Mesothelial cell of epicardium (in vitro differentiated cells): ENCODE data around the gene FAM118A. TPM values are rescaled to one million over a fixed set of nuclear protein-coding genes. Genes with fewer than 3 reads are reported as not detected.

Source experiments
- DNase-seq, 2 experiments: peaks; one replicate each; pipeline ENCODE4 v3.0.0; 2021; ENCODE audit warnings: low spot score in 2 of 2; ENCODE audit not compliant: unreplicated experiment in 2 of 2
- H3K27ac Mint-ChIP-seq: 2 replicates; pipeline ENCODE4 v1.8.0; 2021; ENCODE audit warnings: mixed read lengths
- H3K27me3 Mint-ChIP-seq: 2 replicates; pipeline ENCODE4 v1.8.0; 2021; ENCODE audit warnings: low read depth, mixed read lengths
- H3K36me3 Mint-ChIP-seq: 2 replicates; pipeline ENCODE4 v1.8.0; 2021; ENCODE audit warnings: mixed read lengths
- H3K4me1 Mint-ChIP-seq: 2 replicates; pipeline ENCODE4 v1.8.0; 2021; ENCODE audit warnings: mixed read lengths
- H3K4me3 Mint-ChIP-seq: 2 replicates; pipeline ENCODE4 v1.8.0; 2021; ENCODE audit warnings: mild to moderate bottlenecking, moderate library complexity, mixed read lengths
- H3K9me3 Mint-ChIP-seq: 2 replicates; pipeline ENCODE4 v1.8.0; 2021; ENCODE audit warnings: mixed read lengths
- total RNA-seq: library from RNA; stranded (reverse); gene quantifications from 3 replicates; pipeline ENCODE4 v1.2.1, GENCODE V29; 2021
- TF ChIP-seq, protein P1 (sequence below): fragments of 200-600 bp; sonication (generic); IDR thresholded peaks from one replicate; pipeline ENCODE4 v1.5.0; 2021; ENCODE audit warnings: antibody characterized with exemption; ENCODE audit not compliant: unreplicated experiment

Gene FAM118A
- total RNA-seq, 1 donor from 2014 or later, result 235 TPM

DNA sequence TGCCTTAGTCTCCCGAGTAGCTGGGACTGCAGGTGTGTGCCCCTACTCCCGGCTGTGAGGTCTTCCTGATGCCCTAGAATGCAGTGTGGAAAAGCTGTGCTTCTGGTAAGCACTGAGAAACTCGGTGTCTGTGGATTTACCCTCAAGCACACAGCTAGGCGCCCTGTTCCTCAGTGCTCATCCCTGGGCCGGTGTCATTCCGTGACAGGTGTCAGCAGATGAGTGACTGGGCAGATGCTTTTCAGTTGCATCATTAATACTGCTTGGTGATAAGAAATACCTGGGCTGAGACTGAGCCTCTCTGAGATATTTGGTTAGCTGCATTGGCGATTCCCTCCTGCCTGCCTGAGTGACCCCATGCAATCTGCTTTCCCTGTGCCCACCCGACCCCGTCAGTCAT, 21.8 kb downstream of the FAM118A start:
- no peak for DNase-seq
- Mint-ChIP-seq H3K36me3 (peaks cover 19% of the 10 kb centered on the region), H3K9me3 (no peaks in the 10 kb centered on the region), H3K4me1 (no peaks in the 10 kb centered on the region), H3K27me3 (no peaks in the 10 kb centered on the region), H3K4me3 (no peak overlapping the region), H3K27ac (no peak overlapping the region)
- TF ChIP-seq, protein P1, sequence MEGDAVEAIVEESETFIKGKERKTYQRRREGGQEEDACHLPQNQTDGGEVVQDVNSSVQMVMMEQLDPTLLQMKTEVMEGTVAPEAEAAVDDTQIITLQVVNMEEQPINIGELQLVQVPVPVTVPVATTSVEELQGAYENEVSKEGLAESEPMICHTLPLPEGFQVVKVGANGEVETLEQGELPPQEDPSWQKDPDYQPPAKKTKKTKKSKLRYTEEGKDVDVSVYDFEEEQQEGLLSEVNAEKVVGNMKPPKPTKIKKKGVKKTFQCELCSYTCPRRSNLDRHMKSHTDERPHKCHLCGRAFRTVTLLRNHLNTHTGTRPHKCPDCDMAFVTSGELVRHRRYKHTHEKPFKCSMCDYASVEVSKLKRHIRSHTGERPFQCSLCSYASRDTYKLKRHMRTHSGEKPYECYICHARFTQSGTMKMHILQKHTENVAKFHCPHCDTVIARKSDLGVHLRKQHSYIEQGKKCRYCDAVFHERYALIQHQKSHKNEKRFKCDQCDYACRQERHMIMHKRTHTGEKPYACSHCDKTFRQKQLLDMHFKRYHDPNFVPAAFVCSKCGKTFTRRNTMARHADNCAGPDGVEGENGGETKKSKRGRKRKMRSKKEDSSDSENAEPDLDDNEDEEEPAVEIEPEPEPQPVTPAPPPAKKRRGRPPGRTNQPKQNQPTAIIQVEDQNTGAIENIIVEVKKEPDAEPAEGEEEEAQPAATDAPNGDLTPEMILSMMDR, result no peak

DNA sequence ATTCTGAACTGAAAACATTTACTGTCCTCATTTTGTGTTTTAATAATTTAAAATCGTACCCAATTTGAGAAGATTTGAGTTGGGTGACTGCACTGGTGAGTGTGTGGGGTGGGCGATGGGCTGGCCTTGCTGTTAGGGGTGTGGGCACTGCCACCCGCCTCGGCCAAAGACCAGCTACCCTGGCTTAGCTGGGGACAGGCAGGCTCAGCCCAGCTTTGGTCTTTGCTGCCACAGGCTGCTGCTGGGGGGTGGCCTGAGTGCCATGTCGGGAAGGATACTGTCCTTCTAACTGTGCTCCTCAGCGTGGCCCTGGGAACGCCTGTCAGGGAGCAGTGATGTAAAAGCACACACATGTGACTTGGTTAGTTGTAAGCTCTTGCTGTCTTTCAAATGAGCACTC, 22.3 kb downstream of the FAM118A start:
- H3K36me3 Mint-ChIP-seq, result peaks cover 23% of the 10 kb centered on the region
- TF ChIP-seq, protein P1, result no peak

GRCh38 chr22:45334068-45334467, 24.3 kb downstream of the FAM118A start:
- no peak overlapping the region for H3K4me3 Mint-ChIP-seq
- H3K9me3 Mint-ChIP-seq, result no peaks in the 10 kb centered on the region
- TF ChIP-seq, protein P1, result no peak
- H3K4me1 Mint-ChIP-seq, result no peaks in the 10 kb centered on the region
- H3K36me3 Mint-ChIP-seq, result peaks cover 27% of the 10 kb centered on the region
- H3K27me3 Mint-ChIP-seq, result no peaks in the 10 kb centered on the region
- no peak overlapping the region for H3K27ac Mint-ChIP-seq
- DNase-seq, result no peak

More for the DNA sequence above, 22.3 kb downstream of the FAM118A start:
- DNase-seq, result no peak
- Mint-ChIP-seq H3K27ac (no peak overlapping the region), H3K9me3 (no peaks in the 10 kb centered on the region), H3K4me3 (no peak overlapping the region), H3K27me3 (no peaks in the 10 kb centered on the region), H3K4me1 (no peaks in the 10 kb centered on the region)

DNA sequence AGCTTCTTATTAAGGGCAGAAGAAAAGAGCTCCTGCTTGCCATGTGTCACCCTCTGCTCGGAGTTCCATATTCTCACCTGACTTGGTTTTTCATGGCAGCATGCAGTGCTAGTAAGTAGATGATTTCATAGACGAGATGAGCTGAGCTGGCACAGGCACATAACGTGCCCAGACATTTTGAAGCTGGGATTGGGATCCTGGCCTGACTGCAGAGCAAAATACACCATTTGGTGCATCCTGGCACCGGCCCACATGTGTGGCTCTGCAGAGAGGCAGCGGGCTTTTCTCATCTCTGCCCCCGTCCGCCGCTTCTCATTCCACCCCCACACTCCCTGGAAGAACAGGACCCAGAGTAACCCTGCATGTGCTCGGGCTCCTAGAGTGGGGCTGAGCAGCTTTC, 24.8 kb downstream of the FAM118A start:
- peaks cover 25% of the 10 kb centered on the region for H3K36me3 Mint-ChIP-seq
- no peak for DNase-seq
- H3K9me3 Mint-ChIP-seq, result no peaks in the 10 kb centered on the region
- H3K27ac Mint-ChIP-seq, result no peak overlapping the region
- no peaks in the 10 kb centered on the region for H3K27me3 Mint-ChIP-seq
- no peaks in the 10 kb centered on the region for H3K4me1 Mint-ChIP-seq
- H3K4me3 Mint-ChIP-seq, result no peak overlapping the region
- TF ChIP-seq, protein P1, result no peak

DNA sequence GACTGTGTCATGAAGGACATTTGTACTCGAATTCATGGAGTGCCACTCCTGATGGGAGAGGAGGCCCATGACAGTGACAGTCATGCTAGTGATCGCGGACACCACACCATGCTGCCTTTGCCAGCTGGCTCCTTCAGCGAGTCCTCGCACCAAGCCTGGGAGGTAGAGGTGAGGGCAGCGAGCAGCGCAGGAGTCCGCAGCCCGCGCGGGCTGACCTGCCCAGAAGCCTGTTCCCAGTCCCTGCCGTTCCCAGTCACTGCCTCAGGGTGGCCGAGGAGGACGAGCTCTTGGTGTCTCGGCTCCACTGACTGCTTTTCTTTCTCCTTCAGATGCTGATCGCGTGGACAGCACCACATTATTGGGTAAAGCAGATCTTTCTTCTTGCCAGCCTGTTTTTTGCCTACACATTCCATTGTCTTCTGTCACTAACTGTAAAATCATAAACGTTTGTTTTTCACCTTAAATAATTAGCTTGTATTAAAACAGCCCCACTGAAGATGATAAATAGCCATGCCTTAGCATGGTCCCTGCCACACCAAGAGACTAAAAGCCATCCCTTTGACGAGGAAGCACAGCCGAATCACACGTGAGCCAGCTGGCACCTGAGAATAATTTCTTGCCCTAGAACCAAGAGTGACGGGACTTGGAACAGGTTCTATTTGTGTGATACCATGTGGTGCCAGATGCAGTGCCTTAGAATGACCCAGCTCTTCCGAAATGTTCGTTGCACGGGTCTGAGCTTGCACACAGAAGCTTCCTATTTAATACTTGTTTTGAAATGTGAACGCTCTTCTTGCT, 25.5 kb downstream of the FAM118A start:
- TF ChIP-seq, protein P1, result no peak
- Mint-ChIP-seq H3K27me3 (no peaks in the 10 kb centered on the region), H3K36me3 (peaks cover 29% of the 10 kb centered on the region), H3K27ac (no peak overlapping the region), H3K4me1 (no peaks in the 10 kb centered on the region), H3K9me3 (no peaks in the 10 kb centered on the region), H3K4me3 (no peak overlapping the region)
- DNase-seq, result no peak
